HG02678 (cell line): Measurements from ENCODE around the gene EEIG2.
A peak's percentile ranks its signal among the peaks of the same experiment; 100 is the strongest.
"Not testable (repeated sequence)": the region's sequence is repeated elsewhere in the genome, so short reads cannot be mapped to it uniquely, and the experiment has no call there.

Experiments used
- ATAC-seq: cut with Tn5 transposase; IDR thresholded peaks from one replicate; pipeline ENCODE4 v1.9.1; 2021; ENCODE audit warnings: mild to moderate bottlenecking, moderate library complexity; ENCODE audit not compliant: unreplicated experiment

EEIG2 gene

GRCh38 chr1:108541861-108542260 is 18.0 kb upstream of the EEIG2 start:
- ATAC-seq = no peak

GRCh38 chr1:108547493-108547892 is 12.4 kb upstream of the EEIG2 start:
- not testable (repeated sequence) for ATAC-seq

- peak; percentile 90 for ATAC-seq
Observed at GRCh38 chr1:108551137-108551862, 8.6 kb upstream of the EEIG2 start.

GRCh38 chr1:108553905-108554304 is 6.0 kb upstream of the EEIG2 start:
- ATAC-seq = no peak

- no peak for ATAC-seq
Observed at GRCh38 chr1:108554682-108555427, 5.0 kb upstream of the EEIG2 start.

GRCh38 chr1:108556066-108556465 is 3.8 kb upstream of the EEIG2 start:
- no peak for ATAC-seq

GRCh38 chr1:108556499-108556898 is 3.4 kb upstream of the EEIG2 start:
- ATAC-seq = no peak

- peak; percentile 23 for ATAC-seq
Observed at GRCh38 chr1:108557296-108557695, 2.6 kb upstream of the EEIG2 start.

GRCh38 chr1:108560189-108560873 is 431 bp downstream of the EEIG2 start:
- peak; percentile 45 for ATAC-seq

GRCh38 chr1:108560874-108561459 is 1.1 kb downstream of the EEIG2 start:
- peak; percentile 31 for ATAC-seq

GRCh38 chr1:108561689-108562326 is 1.9 kb downstream of the EEIG2 start:
- ATAC-seq = peak; percentile 40

- ATAC-seq = no peak
Observed at GRCh38 chr1:108563808-108564207, 3.9 kb downstream of the EEIG2 start.

GRCh38 chr1:108565081-108565480 is 5.2 kb downstream of the EEIG2 start:
- no peak for ATAC-seq

GRCh38 chr1:108565512-108565911 is 5.6 kb downstream of the EEIG2 start:
- no peak for ATAC-seq

- no peak for ATAC-seq
Observed at GRCh38 chr1:108568589-108568988, 8.7 kb downstream of the EEIG2 start.

GRCh38 chr1:108569097-108569728 is 9.3 kb downstream of the EEIG2 start:
- no peak for ATAC-seq

GRCh38 chr1:108570128-108570527 is 10.2 kb downstream of the EEIG2 start:
- ATAC-seq = peak; percentile 99

- no peak for ATAC-seq
Observed at GRCh38 chr1:108570998-108571401, 11.1 kb downstream of the EEIG2 start.

- no peak for ATAC-seq
Observed at GRCh38 chr1:108572182-108572581, 12.3 kb downstream of the EEIG2 start.

- no peak for ATAC-seq
Observed at GRCh38 chr1:108573183-108573582, 13.3 kb downstream of the EEIG2 start.
